GM13976 (cell line): ENCODE measurements around the gene ANKRD22.

Experiments used
- DNase-seq: peaks from one replicate; pipeline ENCODE4 v3.0.0; 2012; ENCODE audit warnings: low spot score
- in situ Hi-C: fragments of 300-500 bp; cut with MboI; formaldehyde crosslinking; loops from one replicate; pipeline ENCODE4 v1.12.0; 2022; ENCODE audit warnings: low sequenced_read_pairs, mixed read lengths, inconsistent platforms; ENCODE audit not compliant: unreplicated experiment
- TF ChIP-seq, protein P1 (sequence below): IDR thresholded peaks from 2 replicates; pipeline ENCODE4 v1.5.1; 2012; ENCODE audit warnings: borderline replicate concordance, mild to moderate bottlenecking; ENCODE audit not compliant: insufficient read depth; ENCODE audit errors: extremely low read depth, missing control alignments, control extremely low read depth

ANKRD22 gene

DNA sequence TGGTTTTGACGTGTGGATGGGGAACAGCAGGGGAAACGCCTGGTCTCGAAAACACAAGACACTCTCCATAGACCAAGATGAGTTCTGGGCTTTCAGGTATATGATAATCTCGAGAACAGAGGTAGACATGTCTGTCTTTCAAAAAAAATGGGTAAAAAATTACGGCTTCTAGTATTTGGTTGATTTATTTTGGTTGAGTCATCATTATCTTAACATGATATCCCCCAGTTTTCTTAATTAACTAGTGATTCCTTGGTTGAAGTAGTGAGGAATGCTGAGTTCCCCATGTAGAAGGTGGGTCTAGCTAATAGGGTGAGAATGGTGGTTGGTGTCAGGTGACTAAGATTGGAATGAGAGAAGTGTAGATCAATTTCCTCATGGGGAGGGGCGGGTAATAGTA, 38.4 kb downstream of the ANKRD22 start:
- TF ChIP-seq, protein P1, sequence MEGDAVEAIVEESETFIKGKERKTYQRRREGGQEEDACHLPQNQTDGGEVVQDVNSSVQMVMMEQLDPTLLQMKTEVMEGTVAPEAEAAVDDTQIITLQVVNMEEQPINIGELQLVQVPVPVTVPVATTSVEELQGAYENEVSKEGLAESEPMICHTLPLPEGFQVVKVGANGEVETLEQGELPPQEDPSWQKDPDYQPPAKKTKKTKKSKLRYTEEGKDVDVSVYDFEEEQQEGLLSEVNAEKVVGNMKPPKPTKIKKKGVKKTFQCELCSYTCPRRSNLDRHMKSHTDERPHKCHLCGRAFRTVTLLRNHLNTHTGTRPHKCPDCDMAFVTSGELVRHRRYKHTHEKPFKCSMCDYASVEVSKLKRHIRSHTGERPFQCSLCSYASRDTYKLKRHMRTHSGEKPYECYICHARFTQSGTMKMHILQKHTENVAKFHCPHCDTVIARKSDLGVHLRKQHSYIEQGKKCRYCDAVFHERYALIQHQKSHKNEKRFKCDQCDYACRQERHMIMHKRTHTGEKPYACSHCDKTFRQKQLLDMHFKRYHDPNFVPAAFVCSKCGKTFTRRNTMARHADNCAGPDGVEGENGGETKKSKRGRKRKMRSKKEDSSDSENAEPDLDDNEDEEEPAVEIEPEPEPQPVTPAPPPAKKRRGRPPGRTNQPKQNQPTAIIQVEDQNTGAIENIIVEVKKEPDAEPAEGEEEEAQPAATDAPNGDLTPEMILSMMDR, result no peak
- DNase-seq, result no peak
- in situ Hi-C loops, result loop anchor here (10.0 kb wide), 2 partner anchors 128 to 248 kb away; no protein-coding TSS in a partner anchor

DNA sequence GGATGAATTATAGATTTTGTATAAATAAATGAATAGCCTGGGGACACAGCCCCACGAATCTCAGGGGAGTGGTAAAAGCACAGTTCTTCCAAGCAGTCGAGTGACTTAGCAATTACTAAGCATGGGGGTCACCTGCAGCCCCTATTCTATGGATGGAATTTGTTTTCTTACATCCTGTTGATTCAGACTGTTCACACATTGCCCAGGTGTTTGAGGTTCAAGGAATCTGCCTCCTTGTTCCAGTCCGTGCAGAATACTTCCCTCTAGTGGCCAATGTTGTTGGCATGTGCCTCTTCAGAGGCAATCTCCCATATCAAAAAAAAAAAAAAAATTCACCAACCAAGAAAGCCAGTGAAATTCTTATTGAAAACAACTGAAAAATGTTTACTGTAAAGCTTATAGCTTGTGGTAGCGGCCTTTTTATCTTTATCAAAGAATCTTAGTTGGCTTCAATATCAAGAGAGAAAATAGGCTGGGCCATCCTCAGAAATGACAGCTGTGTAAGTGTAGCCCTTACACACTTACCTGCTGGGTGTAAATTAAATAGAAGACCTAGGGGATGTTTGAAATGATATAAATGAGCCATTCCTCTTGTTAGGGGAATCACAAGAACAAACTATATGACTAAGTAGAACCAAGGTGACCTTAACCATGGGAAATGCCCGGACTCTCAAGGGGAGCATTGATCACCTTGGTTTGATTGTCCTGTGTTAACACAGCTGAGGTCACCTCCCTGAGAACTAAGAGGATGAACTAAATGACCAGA, 41.3 kb downstream of the ANKRD22 start:
- in situ Hi-C loops, result loop anchor here (10.0 kb wide), 2 partner anchors 126 to 246 kb away; no protein-coding TSS in a partner anchor

DNA sequence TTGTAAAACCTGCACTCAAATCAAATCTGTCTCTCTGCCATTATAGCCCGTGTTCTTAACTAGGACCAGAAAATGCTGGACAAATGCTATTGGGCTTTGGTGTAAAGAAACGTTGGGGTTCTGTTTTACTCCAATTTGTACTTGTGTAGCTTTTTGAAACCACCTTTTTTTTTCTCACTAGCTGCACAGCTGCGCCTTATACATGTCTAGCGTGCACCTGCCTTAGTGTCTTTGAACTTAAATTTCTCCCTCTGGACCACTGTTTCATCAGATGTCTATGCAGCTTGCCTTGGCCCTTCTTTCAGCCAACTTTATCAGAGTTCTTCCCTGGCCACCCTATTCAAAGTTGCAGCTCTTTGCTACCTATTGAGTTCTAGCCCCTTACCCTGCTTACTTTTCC, 42.0 kb downstream of the ANKRD22 start:
- no peak for DNase-seq
- in situ Hi-C loops, result loop anchor here (10.0 kb wide), 2 partner anchors 125 to 245 kb away; no protein-coding TSS in a partner anchor
- TF ChIP-seq, protein P1, result no peak

More for the DNA sequence above, 41.3 kb downstream of the ANKRD22 start:
- TF ChIP-seq, protein P1, result peak; percentile 47
- DNase-seq, result peak; percentile 28

DNA sequence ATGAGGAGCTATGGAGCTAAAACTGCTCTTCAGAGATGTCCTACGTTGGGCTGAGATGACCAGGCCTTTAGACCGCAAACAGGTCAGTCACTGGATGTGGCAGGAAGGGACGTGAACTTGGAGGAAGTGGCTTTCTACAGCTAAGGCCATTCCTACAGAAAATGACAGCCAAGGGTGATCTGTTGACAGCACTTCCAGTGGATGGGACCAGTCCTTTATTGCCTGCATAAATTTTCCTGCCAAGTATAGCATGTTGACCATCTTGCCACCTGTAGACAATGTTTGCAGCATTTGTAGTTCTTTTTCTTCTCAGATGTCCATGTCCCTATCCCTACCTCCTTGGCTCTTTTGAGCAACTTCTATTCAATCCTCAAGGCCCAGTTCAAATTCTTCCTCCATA, 45.7 kb downstream of the ANKRD22 start:
- TF ChIP-seq, protein P1, result no peak
- no peak for DNase-seq
- in situ Hi-C loops, result no loop called here

DNA sequence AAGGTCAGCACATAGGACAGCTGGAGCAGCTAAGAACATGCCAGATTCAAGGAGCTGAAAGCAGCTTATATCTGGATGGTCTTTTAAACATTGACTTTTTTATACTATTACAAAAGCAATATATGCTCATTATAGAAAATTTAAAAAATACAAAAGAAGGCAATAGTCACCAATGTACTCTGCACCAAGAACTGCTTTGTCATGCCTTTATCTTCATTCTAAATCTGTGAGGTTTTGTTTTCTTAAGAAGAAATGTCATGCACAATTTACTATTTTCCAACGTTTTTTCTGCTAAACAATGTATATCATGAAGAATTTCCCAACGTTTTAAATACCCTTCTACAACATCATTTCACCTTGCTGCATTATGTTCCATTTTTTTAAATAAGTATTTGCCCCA, 46.3 kb downstream of the ANKRD22 start:
- TF ChIP-seq, protein P1, result no peak
- in situ Hi-C loops, result no loop called here
- no peak for DNase-seq

DNA sequence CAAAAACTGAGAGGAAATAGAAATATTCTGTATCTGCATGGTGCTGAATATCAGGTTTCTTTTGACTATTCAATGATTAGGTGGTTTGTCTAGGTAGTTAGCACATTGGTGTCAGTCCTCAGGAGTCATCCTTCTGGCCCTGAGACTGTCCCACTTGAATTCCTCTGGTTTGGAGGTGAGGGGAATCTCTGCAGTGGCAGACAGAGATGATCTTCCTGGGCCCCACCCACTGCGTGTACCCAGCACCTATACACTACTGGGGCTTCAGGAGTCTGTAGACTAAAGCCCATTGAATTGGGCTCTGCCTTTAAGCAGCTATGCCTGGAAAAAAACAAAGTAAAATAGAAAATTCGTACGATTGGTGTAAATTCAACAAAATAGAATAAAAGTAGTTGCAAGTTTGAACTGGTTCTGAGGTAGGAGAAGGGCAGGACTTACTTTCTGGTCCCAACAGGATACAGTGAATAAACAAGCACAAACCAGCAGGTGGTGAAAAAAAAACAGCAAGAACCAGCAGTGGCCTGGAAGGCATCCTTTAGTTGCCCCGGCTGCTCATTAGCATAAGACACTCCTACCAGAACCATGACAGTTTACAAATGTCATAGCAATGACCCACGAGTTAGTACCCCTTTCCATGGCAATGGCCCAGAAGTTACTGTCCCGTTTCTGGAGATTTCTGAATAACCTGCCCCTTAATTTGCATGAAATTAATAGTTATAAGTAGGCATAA, 47.4 kb downstream of the ANKRD22 start:
- in situ Hi-C loops, result no loop called here
- TF ChIP-seq, protein P1, result no peak
- DNase-seq, result no peak
